Stimulated activated naive B cell treated with anti-CD40 and anti-IgM and Interleukin-4, amounts not matched to agents 10 μg/mL and 1 μg/mL and 100 μg/mL, for 72 hours (primary cell): Measurements from ENCODE around the gene FRMD4B.

Experiments
- ATAC-seq, 2 donors: fragments of 150-1000 bp; cut with Tn5 transposase; replicated peaks; 2 replicates each; pipeline ENCODE4 v1.10.0; 2021; ENCODE audit warnings: moderate library complexity in 1 of 2
- DNase-seq: peaks from one replicate; pipeline ENCODE4 v3.0.0; 2021
- H3K27ac Mint-ChIP-seq: one replicate; pipeline ENCODE4 v1.8.0; 2022; ENCODE audit warnings: mild to moderate bottlenecking, mixed read lengths
- H3K27me3 Mint-ChIP-seq, 2 donors: one replicate each; pipeline ENCODE4 v1.8.0; 2022; ENCODE audit warnings: mixed read lengths in 2 of 2
- H3K36me3 Mint-ChIP-seq, 2 donors: one replicate each; pipeline ENCODE4 v1.8.0; 2022; ENCODE audit warnings: mixed read lengths in 2 of 2, mild to moderate bottlenecking in 1 of 2
- H3K4me1 Mint-ChIP-seq, 2 donors: one replicate each; pipeline ENCODE4 v1.8.0; 2022; ENCODE audit warnings: mixed read lengths in 2 of 2, mild to moderate bottlenecking in 1 of 2
- H3K4me3 Mint-ChIP-seq, 2 donors: one replicate each; pipeline ENCODE4 v1.8.0; 2022; ENCODE audit warnings: mild to moderate bottlenecking in 2 of 2, mixed read lengths in 2 of 2, moderate library complexity in 1 of 2
- H3K9me3 Mint-ChIP-seq, 2 donors: one replicate each; pipeline ENCODE4 v1.8.0; 2022; ENCODE audit warnings: mixed read lengths in 2 of 2, mild to moderate bottlenecking in 1 of 2

The FRMD4B gene

GRCh38 chr3:69161587-69162307 is 224.1 kb downstream of the FRMD4B start:
- Mint-ChIP-seq H3K27ac (no peak overlapping the region), H3K9me3 (no peaks in the 10 kb centered on the region), H3K36me3 (no peaks in the 10 kb centered on the region), H3K4me1 (no peaks in the 10 kb centered on the region), H3K4me3 (no peak overlapping the region), H3K27me3 (no peaks in the 10 kb centered on the region)
- ATAC-seq (peak in 1 of 2 donors; percentile 47), DNase-seq (peak; percentile 3)

- Mint-ChIP-seq H3K27me3 (peaks cover 0 to 2% of the 10 kb centered on the region in 2 donors), H3K36me3 (no peaks in the 10 kb centered on the region), H3K27ac (no peak overlapping the region), H3K4me3 (no peak overlapping the region), H3K9me3 (no peaks in the 10 kb centered on the region), H3K4me1 (no peaks in the 10 kb centered on the region)
- DNase-seq = no peak
- ATAC-seq = no peak
Measured at GRCh38 chr3:69160525-69160924, 225.4 kb downstream of the FRMD4B start.

GRCh38 chr3:69160107-69160506 is 225.8 kb downstream of the FRMD4B start:
- DNase-seq = no peak
- Mint-ChIP-seq H3K4me3 (no peak overlapping the region), H3K27ac (no peak overlapping the region), H3K9me3 (no peaks in the 10 kb centered on the region), H3K4me1 (no peaks in the 10 kb centered on the region), H3K27me3 (peaks cover 0 to 6% of the 10 kb centered on the region in 2 donors), H3K36me3 (no peaks in the 10 kb centered on the region)
- no peak for ATAC-seq

GRCh38 chr3:69149586-69149985 is 236.3 kb downstream of the FRMD4B start:
- no peak for ATAC-seq

GRCh38 chr3:69145688-69146087 is 240.2 kb downstream of the FRMD4B start:
- no peaks in the 10 kb centered on the region for H3K36me3 Mint-ChIP-seq
- no peak overlapping the region for H3K4me3 Mint-ChIP-seq
- peaks cover 0 to 6% of the 10 kb centered on the region in 2 donors for H3K4me1 Mint-ChIP-seq
- H3K27me3 Mint-ChIP-seq = peaks cover 0 to 14% of the 10 kb centered on the region in 2 donors
- no peaks in the 10 kb centered on the region for H3K9me3 Mint-ChIP-seq
- H3K27ac Mint-ChIP-seq = no peak overlapping the region
- DNase-seq (no peak), ATAC-seq (no peak)

More at GRCh38 chr3:69149586-69149985, 236.3 kb downstream of the FRMD4B start:
- no peak overlapping the region for H3K27ac Mint-ChIP-seq
- no peaks in the 10 kb centered on the region for H3K27me3 Mint-ChIP-seq
- no peaks in the 10 kb centered on the region for H3K9me3 Mint-ChIP-seq
- H3K4me3 Mint-ChIP-seq = no peak overlapping the region
- H3K36me3 Mint-ChIP-seq = no peaks in the 10 kb centered on the region
- DNase-seq = no peak
- H3K4me1 Mint-ChIP-seq = peaks cover 3 to 13% of the 10 kb centered on the region in 2 donors

GRCh38 chr3:69144631-69145245 is 241.2 kb downstream of the FRMD4B start:
- Mint-ChIP-seq H3K4me3 (no peak overlapping the region), H3K36me3 (no peaks in the 10 kb centered on the region), H3K27me3 (peaks cover 6 to 14% of the 10 kb centered on the region in 2 donors), H3K27ac (no peak overlapping the region), H3K4me1 (peaks cover 0 to 6% of the 10 kb centered on the region in 2 donors), H3K9me3 (no peaks in the 10 kb centered on the region)
- no peak for DNase-seq
- ATAC-seq = no peak

- no peak for DNase-seq
- Mint-ChIP-seq H3K36me3 (no peaks in the 10 kb centered on the region), H3K27ac (no peak overlapping the region), H3K4me1 (peaks cover 0 to 6% of the 10 kb centered on the region in 2 donors), H3K9me3 (no peaks in the 10 kb centered on the region), H3K27me3 (peaks cover 11 to 14% of the 10 kb centered on the region in 2 donors), H3K4me3 (no peak overlapping the region)
- ATAC-seq = no peak
Measured at GRCh38 chr3:69143612-69144011, 242.3 kb downstream of the FRMD4B start.

- ATAC-seq (no peak), DNase-seq (no peak)
- Mint-ChIP-seq H3K4me3 (no peak overlapping the region), H3K36me3 (no peaks in the 10 kb centered on the region), H3K27ac (no peak overlapping the region), H3K4me1 (peaks cover 0 to 6% of the 10 kb centered on the region in 2 donors), H3K27me3 (peaks cover 11 to 14% of the 10 kb centered on the region in 2 donors), H3K9me3 (no peaks in the 10 kb centered on the region)
Measured at GRCh38 chr3:69142797-69143454, 243.0 kb downstream of the FRMD4B start.

- no peak for DNase-seq
- peaks cover 11 to 14% of the 10 kb centered on the region in 2 donors for H3K27me3 Mint-ChIP-seq
Measured at GRCh38 chr3:69142090-69142489, 243.8 kb downstream of the FRMD4B start.

GRCh38 chr3:69141313-69141712 is 244.6 kb downstream of the FRMD4B start:
- H3K9me3 Mint-ChIP-seq = no peaks in the 10 kb centered on the region
- H3K27me3 Mint-ChIP-seq = peaks cover 11 to 14% of the 10 kb centered on the region in 2 donors
- ATAC-seq = no peak
- DNase-seq = no peak
- H3K27ac Mint-ChIP-seq = no peak overlapping the region
- H3K4me1 Mint-ChIP-seq = peaks cover 0 to 6% of the 10 kb centered on the region in 2 donors
- no peaks in the 10 kb centered on the region for H3K36me3 Mint-ChIP-seq
- H3K4me3 Mint-ChIP-seq = no peak overlapping the region

More at GRCh38 chr3:69142090-69142489, 243.8 kb downstream of the FRMD4B start:
- no peak overlapping the region for H3K4me3 Mint-ChIP-seq
- no peak overlapping the region for H3K27ac Mint-ChIP-seq
- no peak for ATAC-seq
- no peaks in the 10 kb centered on the region for H3K36me3 Mint-ChIP-seq
- no peaks in the 10 kb centered on the region for H3K9me3 Mint-ChIP-seq
- H3K4me1 Mint-ChIP-seq = peaks cover 0 to 6% of the 10 kb centered on the region in 2 donors

- Mint-ChIP-seq H3K4me3 (no peak overlapping the region), H3K36me3 (no peaks in the 10 kb centered on the region), H3K27me3 (peaks cover 6 to 11% of the 10 kb centered on the region in 2 donors), H3K27ac (no peak overlapping the region), H3K9me3 (no peaks in the 10 kb centered on the region), H3K4me1 (no peaks in the 10 kb centered on the region)
- ATAC-seq = no peak
- DNase-seq = no peak
Measured at GRCh38 chr3:69137412-69137811, 248.5 kb downstream of the FRMD4B start.

- Mint-ChIP-seq H3K4me1 (no peaks in the 10 kb centered on the region), H3K27ac (no peak overlapping the region), H3K36me3 (no peaks in the 10 kb centered on the region), H3K27me3 (peaks cover 6 to 11% of the 10 kb centered on the region in 2 donors), H3K4me3 (no peak overlapping the region), H3K9me3 (no peaks in the 10 kb centered on the region)
- DNase-seq = no peak
- no peak for ATAC-seq
Measured at GRCh38 chr3:69137005-69137404, 248.9 kb downstream of the FRMD4B start.

GRCh38 chr3:69130689-69131088 is 255.2 kb downstream of the FRMD4B start:
- Mint-ChIP-seq H3K4me3 (no peak overlapping the region), H3K9me3 (no peaks in the 10 kb centered on the region), H3K27ac (no peak overlapping the region), H3K27me3 (peaks cover 0 to 5% of the 10 kb centered on the region in 2 donors), H3K4me1 (no peaks in the 10 kb centered on the region), H3K36me3 (no peaks in the 10 kb centered on the region)
- DNase-seq = no peak
- ATAC-seq = no peak

- DNase-seq (no peak), ATAC-seq (no peak)
- no peaks in the 10 kb centered on the region for H3K36me3 Mint-ChIP-seq
- no peaks in the 10 kb centered on the region for H3K4me1 Mint-ChIP-seq
- no peak overlapping the region for H3K27ac Mint-ChIP-seq
- H3K9me3 Mint-ChIP-seq = no peaks in the 10 kb centered on the region
- no peak overlapping the region for H3K4me3 Mint-ChIP-seq
- peaks cover 0 to 5% of the 10 kb centered on the region in 2 donors for H3K27me3 Mint-ChIP-seq
Measured at GRCh38 chr3:69129531-69129930, 256.4 kb downstream of the FRMD4B start.

GRCh38 chr3:69128509-69128908 is 257.4 kb downstream of the FRMD4B start:
- DNase-seq (no peak), ATAC-seq (no peak)
- Mint-ChIP-seq H3K27ac (no peak overlapping the region), H3K4me3 (no peak overlapping the region), H3K36me3 (no peaks in the 10 kb centered on the region), H3K27me3 (peaks cover 0 to 5% of the 10 kb centered on the region in 2 donors), H3K4me1 (no peaks in the 10 kb centered on the region), H3K9me3 (no peaks in the 10 kb centered on the region)
